ENCODE data around the gene TM9SF1. TPM values are rescaled to one million over a fixed set of nuclear protein-coding genes. Genes with fewer than 3 reads are reported as not detected.

TM9SF1 gene
- total RNA-seq, 1 donor from 2014 or later: 35.0 TPM

GRCh38 chr14:24238527-24239037, 43.3 kb upstream of the TM9SF1 start:
- no peak for TF ChIP-seq CTCF (IDR thresholded peaks at IDR 0.05; ENCODE audit: partially characterized antibody, unreplicated experiment)
- Mint-ChIP-seq H3K4me1 (ENCODE audit: low read depth, unreplicated experiment) (peaks cover 6% of the 10 kb centered on the region), H3K27ac (ENCODE audit: unreplicated experiment) (no peak overlapping the region), H3K9me3 (ENCODE audit: unreplicated experiment) (peaks cover 8% of the 10 kb centered on the region), H3K27me3 (ENCODE audit: unreplicated experiment) (peaks cover 7% of the 10 kb centered on the region), H3K36me3 (ENCODE audit: unreplicated experiment) (peaks cover 5% of the 10 kb centered on the region), H3K4me3 (ENCODE audit: unreplicated experiment) (peak overlapping the region; percentile 13)
- no peak for DNase-seq

- peaks cover 7% of the 10 kb centered on the region for H3K27me3 Mint-ChIP-seq (ENCODE audit: unreplicated experiment)
- no peak overlapping the region for H3K4me3 Mint-ChIP-seq (ENCODE audit: unreplicated experiment)
- no peak for DNase-seq
- peaks cover 9% of the 10 kb centered on the region for H3K4me1 Mint-ChIP-seq (ENCODE audit: low read depth, unreplicated experiment)
- TF ChIP-seq CTCF (IDR thresholded peaks at IDR 0.05; ENCODE audit: partially characterized antibody, unreplicated experiment): no peak
- peaks cover 8% of the 10 kb centered on the region for H3K9me3 Mint-ChIP-seq (ENCODE audit: unreplicated experiment)
- H3K27ac Mint-ChIP-seq (ENCODE audit: unreplicated experiment): no peak overlapping the region
- H3K36me3 Mint-ChIP-seq (ENCODE audit: unreplicated experiment): peaks cover 5% of the 10 kb centered on the region
Measured at GRCh38 chr14:24238123-24238522, 42.9 kb upstream of the TM9SF1 start.

GRCh38 chr14:24237463-24237955, 42.3 kb upstream of the TM9SF1 start:
- no peak for TF ChIP-seq CTCF (IDR thresholded peaks at IDR 0.05; ENCODE audit: partially characterized antibody, unreplicated experiment)
- Mint-ChIP-seq H3K27ac (ENCODE audit: unreplicated experiment) (no peak overlapping the region), H3K4me1 (ENCODE audit: low read depth, unreplicated experiment) (peaks cover 10% of the 10 kb centered on the region), H3K9me3 (ENCODE audit: unreplicated experiment) (peaks cover 5% of the 10 kb centered on the region), H3K27me3 (ENCODE audit: unreplicated experiment) (peaks cover 6% of the 10 kb centered on the region), H3K4me3 (ENCODE audit: unreplicated experiment) (no peak overlapping the region), H3K36me3 (ENCODE audit: unreplicated experiment) (peaks cover 5% of the 10 kb centered on the region)
- no peak for DNase-seq

- Mint-ChIP-seq H3K4me3 (ENCODE audit: unreplicated experiment) (no peak overlapping the region), H3K27me3 (ENCODE audit: unreplicated experiment) (peaks cover 5% of the 10 kb centered on the region), H3K36me3 (ENCODE audit: unreplicated experiment) (peaks cover 5% of the 10 kb centered on the region), H3K27ac (ENCODE audit: unreplicated experiment) (no peak overlapping the region), H3K4me1 (ENCODE audit: low read depth, unreplicated experiment) (peaks cover 10% of the 10 kb centered on the region), H3K9me3 (ENCODE audit: unreplicated experiment) (peaks cover 3% of the 10 kb centered on the region)
- no peak for TF ChIP-seq CTCF (IDR thresholded peaks at IDR 0.05; ENCODE audit: partially characterized antibody, unreplicated experiment)
- no peak for DNase-seq
Measured at GRCh38 chr14:24236689-24237462, 41.6 kb upstream of the TM9SF1 start.

All from glutamatergic neuron (in vitro differentiated cells).